Right atrium auricular region (tissue), 2 donors: ENCODE results near the gene ERN2. TPM values are rescaled to one million over a fixed set of nuclear protein-coding genes. Genes with fewer than 3 reads are reported as not detected.
"Not testable (repeated sequence)": the region's sequence is repeated elsewhere in the genome, so short reads cannot be mapped to it uniquely, and the experiment has no call there.

Experiments used
- DNase-seq: peaks from one replicate; pipeline ENCODE4 v3.0.0-alpha.2; 2019; ENCODE audit warnings: low spot score
- H3K27ac ChIP-seq, 2 donors: fragments of 200-600 bp; sonication (generic); 1 replicate in 1 of 2; 2 replicates in 1 of 2; pipeline ENCODE4 v1.5.1; 2016 to 2019
- H3K27me3 ChIP-seq, 2 donors: fragments of 200-600 bp; sonication (generic); one replicate each; pipeline versions ENCODE4 v1.5.1 to v1.6.0; 2017 to 2019
- H3K36me3 ChIP-seq: fragments of 200-600 bp; sonication (generic); one replicate; pipeline ENCODE4 v1.5.1; 2016
- H3K4me1 ChIP-seq, 2 donors: fragments of 200-600 bp; sonication (generic); one replicate each; pipeline versions ENCODE4 v1.5.1 to v1.6.0; 2017 to 2019
- H3K4me3 ChIP-seq, 2 donors: fragments of 200-600 bp; sonication (generic); 1 replicate in 1 of 2; 2 replicates in 1 of 2; pipeline ENCODE4 v1.5.1; 2017 to 2019; ENCODE audit warnings: mild to moderate bottlenecking in 1 of 2, moderate library complexity in 1 of 2
- H3K9me3 ChIP-seq, 2 donors: fragments of 200-600 bp; sonication (generic); one replicate each; pipeline ENCODE4 v1.5.1; 2019
- CTCF ChIP-seq, 2 donors: fragments of 200-600 bp; sonication (generic); IDR thresholded peaks; one replicate each; pipeline ENCODE4 v1.5.1; 2019; ENCODE audit warnings: antibody characterized with exemption in 2 of 2
- total RNA-seq, 2 donors: library from RNA; depleted of rRNA; stranded (reverse); fragments of >200 nt; gene quantifications; one replicate each; pipeline ENCODE4 v1.1.0, GENCODE V29; 2016

ERN2 gene
- total RNA-seq, 2 donors from 2014 or later, result not detected

DNA sequence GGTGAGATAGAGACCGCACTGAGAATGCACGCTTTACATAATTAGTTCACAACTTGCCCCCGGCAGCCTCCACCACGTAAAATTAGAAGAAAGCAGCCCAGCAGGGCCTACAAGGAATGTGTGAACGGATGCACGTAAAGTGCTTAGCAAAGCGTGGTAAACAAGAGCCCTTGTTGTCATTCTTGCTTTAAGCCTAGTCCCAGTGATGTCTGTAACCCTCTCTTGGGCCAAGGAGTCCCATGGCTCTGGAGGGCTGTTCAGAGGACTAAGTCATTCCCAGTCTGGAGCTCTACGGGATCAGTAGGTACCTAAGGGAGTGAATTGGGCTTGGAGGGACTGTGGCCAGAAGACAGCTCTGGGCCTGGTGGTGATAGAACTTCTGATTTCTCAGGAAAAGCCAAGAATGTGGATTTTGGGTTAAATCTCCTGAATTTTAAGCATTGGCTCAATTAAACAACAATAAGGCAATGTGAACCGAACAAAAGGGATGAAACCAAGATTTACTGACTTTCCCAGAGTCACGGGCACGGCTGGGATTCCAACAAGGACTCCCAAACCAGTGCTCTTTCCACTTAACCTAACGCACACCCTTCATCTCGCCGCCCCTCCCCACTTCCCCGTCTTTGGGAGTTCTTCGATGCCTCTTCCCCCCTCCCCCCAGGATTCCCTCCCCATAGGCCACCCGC lies 41.0 kb upstream of the ERN2 start:
- peak; percentile 13 for DNase-seq
- Histone ChIP-seq H3K27ac (no peak overlapping the region), H3K4me3 (peak overlapping the region in 1 of 2 donors; percentile 34), H3K27me3 (peaks cover 12 to 13% of the 10 kb centered on the region in 2 donors), H3K9me3 (no peaks in the 10 kb centered on the region), H3K36me3 (no peaks in the 10 kb centered on the region), H3K4me1 (peaks cover 0 to 11% of the 10 kb centered on the region in 2 donors)
- no peak for TF ChIP-seq CTCF (IDR thresholded peaks at IDR 0.05)

- not testable (repeated sequence) for H3K36me3 ChIP-seq, H3K27ac ChIP-seq, H3K9me3 ChIP-seq, H3K4me3 ChIP-seq
- peak; percentile 7 for DNase-seq
- Histone ChIP-seq H3K27me3 (peaks cover 12 to 13% of the 10 kb centered on the region in 2 donors), H3K4me1 (peaks cover 0 to 11% of the 10 kb centered on the region in 2 donors)
These were observed 38.0 kb upstream of the ERN2 start for GRCh38 chr16:23751053-23751452.

DNA sequence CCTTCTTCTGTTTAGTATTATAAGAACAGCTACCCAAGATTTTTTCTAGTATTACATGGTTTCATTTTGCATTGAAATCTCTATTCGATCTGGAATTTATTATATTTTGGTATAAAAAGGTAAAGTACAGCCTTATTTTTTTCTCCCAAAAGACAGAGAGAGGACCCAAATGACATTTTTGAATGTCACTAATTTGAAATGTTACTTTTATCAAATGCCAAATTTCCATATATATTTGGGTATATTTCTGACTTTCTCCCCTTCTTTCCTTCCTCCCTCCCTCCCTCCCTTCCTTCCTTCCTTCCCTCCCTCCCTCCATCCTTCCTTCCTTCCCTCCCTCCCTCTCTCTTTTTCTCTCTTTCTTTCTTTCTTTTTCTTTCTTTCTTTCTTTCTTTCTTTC lies 35.6 kb upstream of the ERN2 start:
- Histone ChIP-seq H3K4me1 (no peaks in the 10 kb centered on the region), H3K27me3 (no peaks in the 10 kb centered on the region), H3K9me3 (no peaks in the 10 kb centered on the region), H3K4me3 (no peak overlapping the region), H3K36me3 (no peaks in the 10 kb centered on the region), H3K27ac (no peak overlapping the region)
- DNase-seq, result no peak
- no peak for TF ChIP-seq CTCF (IDR thresholded peaks at IDR 0.05)

- no peak for DNase-seq
- no peak for TF ChIP-seq CTCF (IDR thresholded peaks at IDR 0.05)
- H3K4me1 ChIP-seq, result no peaks in the 10 kb centered on the region
- no peak overlapping the region for H3K27ac ChIP-seq
- H3K9me3 ChIP-seq, result no peaks in the 10 kb centered on the region
- H3K36me3 ChIP-seq, result no peaks in the 10 kb centered on the region
- no peak overlapping the region for H3K4me3 ChIP-seq
- H3K27me3 ChIP-seq, result no peaks in the 10 kb centered on the region
These were observed 32.2 kb upstream of the ERN2 start for GRCh38 chr16:23745263-23745662.

- Histone ChIP-seq H3K4me1 (no peaks in the 10 kb centered on the region), H3K4me3 (no peak overlapping the region), H3K27ac (no peak overlapping the region), H3K9me3 (no peaks in the 10 kb centered on the region), H3K36me3 (no peaks in the 10 kb centered on the region), H3K27me3 (no peaks in the 10 kb centered on the region)
- no peak for TF ChIP-seq CTCF (IDR thresholded peaks at IDR 0.05)
- DNase-seq, result no peak
These were observed 29.7 kb upstream of the ERN2 start for GRCh38 chr16:23742766-23743165.

DNA sequence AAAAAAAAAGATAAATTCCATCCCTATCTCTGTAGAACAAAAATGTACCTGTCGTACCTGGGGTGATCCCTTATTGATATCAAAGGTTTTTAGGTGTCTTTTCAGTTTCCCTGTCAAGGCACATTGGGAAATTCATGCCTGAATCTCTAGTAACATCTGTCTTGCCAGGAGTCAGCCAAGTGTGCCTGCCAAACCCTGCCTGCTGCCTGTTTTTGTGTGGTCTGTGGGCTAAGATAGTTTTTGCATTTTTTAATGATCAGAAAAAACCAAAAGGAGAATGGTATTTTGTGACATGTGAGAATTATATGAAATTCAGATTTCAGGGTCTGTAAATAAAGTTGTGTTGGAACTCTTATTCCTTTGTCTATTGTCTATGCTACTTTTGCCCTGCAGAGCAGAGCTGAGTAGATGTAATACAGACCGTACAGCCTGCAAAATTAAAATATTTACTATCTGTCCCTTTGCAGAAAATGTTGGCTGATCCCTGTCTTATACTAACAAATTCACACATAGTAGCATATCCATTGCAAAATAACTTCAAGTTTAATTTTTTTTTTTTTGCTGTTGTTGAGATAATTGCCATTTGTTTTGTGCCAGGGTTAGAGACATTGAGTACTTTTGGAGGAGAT lies 28.8 kb upstream of the ERN2 start:
- no peak overlapping the region for H3K4me3 ChIP-seq
- TF ChIP-seq CTCF (IDR thresholded peaks at IDR 0.05), result no peak
- H3K27me3 ChIP-seq, result no peaks in the 10 kb centered on the region
- no peaks in the 10 kb centered on the region for H3K9me3 ChIP-seq
- no peak overlapping the region for H3K27ac ChIP-seq
- no peaks in the 10 kb centered on the region for H3K36me3 ChIP-seq
- DNase-seq, result no peak
- no peaks in the 10 kb centered on the region for H3K4me1 ChIP-seq
